Right lobe of liver (tissue), 4 donors: ENCODE measurements around the gene ANKRD18B.
"Not testable (repeated sequence)": the region's sequence is repeated elsewhere in the genome, so short reads cannot be mapped to it uniquely, and the experiment has no call there.

Source experiments
- POLR2A ChIP-seq: fragments of 450-650 bp; IDR thresholded peaks from one replicate; pipeline ENCODE4 v1.6.1; 2017; ENCODE audit warnings: antibody characterized with exemption, mild to moderate bottlenecking
- TF ChIP-seq, protein P1 (sequence below), 4 donors: fragments of 200-600 bp in 3 of 4; fragments of 450-650 bp in 1 of 4; IDR thresholded peaks; one replicate each; pipeline versions ENCODE4 v1.5.1 to v1.8.0; 2016 to 2022; ENCODE audit warnings: antibody characterized with exemption in 4 of 4, mild to moderate bottlenecking in 2 of 4
- donor health status: DM: no; HTN: no; CAD: no.
- donor health status: DM: no; HTN: no; CAD: no.
- donor health status: DM: no; HTN: yes; CAD: no.

DNA sequence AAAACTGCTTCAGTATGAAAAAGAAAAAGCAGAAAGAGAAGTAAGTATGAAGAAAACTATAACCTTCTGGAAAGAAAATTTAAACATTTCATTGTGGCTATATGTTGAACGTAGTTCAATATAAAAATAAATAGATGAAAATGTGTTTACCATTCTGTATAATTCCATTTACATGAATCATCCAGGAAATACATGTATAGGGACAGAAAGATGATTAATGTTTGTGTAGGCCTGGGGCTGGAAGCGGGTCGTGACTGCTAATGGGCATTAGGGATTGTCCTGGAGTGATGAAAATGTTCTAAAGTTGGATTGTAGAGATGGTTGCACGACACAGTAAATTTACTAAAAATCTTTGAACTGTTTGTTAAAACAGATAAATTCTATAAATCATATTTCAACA lies 24.8 kb downstream of the ANKRD18B start:
- TF ChIP-seq, protein P1, sequence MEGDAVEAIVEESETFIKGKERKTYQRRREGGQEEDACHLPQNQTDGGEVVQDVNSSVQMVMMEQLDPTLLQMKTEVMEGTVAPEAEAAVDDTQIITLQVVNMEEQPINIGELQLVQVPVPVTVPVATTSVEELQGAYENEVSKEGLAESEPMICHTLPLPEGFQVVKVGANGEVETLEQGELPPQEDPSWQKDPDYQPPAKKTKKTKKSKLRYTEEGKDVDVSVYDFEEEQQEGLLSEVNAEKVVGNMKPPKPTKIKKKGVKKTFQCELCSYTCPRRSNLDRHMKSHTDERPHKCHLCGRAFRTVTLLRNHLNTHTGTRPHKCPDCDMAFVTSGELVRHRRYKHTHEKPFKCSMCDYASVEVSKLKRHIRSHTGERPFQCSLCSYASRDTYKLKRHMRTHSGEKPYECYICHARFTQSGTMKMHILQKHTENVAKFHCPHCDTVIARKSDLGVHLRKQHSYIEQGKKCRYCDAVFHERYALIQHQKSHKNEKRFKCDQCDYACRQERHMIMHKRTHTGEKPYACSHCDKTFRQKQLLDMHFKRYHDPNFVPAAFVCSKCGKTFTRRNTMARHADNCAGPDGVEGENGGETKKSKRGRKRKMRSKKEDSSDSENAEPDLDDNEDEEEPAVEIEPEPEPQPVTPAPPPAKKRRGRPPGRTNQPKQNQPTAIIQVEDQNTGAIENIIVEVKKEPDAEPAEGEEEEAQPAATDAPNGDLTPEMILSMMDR (IDR thresholded peaks at IDR 0.05), result not testable (repeated sequence)
- not testable (repeated sequence) for TF ChIP-seq POLR2A
